NCI-H1930 (cell line): Measurements from ENCODE around the gene CYTH4.

Experiments
- DNase-seq, 2 experiments: peaks; one replicate each; lab custom pipeline; 2025; lab: John Stamatoyannopoulos, UW

CYTH4 gene

GRCh38 chr22:37291559-37292298 is 9.4 kb downstream of the CYTH4 start:
- DNase-seq: no peak

GRCh38 chr22:37292641-37293040 is 10.3 kb downstream of the CYTH4 start:
- no peak for DNase-seq

GRCh38 chr22:37293172-37293571 is 10.9 kb downstream of the CYTH4 start:
- no peak for DNase-seq

DNA sequence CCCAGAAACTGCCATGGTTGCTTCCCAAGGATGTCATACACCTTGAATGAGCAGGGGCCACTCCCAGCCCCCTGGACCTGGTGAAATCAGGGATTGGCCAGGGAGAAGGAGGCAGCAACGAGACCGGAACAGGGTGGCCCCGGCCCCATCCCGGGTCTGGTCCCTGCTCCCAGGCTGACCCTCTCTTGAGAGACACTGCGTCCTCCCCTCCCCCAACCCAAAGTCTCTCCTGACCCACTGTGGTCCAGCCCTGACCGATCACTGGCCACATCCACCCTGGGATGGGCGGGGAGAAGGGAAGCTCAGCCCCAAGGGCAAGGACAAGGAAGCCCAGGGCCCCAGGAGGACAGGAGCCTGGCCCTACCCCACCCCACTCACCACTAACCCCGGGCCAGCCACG is 12.4 kb downstream of the CYTH4 start:
- DNase-seq: no peak

DNA sequence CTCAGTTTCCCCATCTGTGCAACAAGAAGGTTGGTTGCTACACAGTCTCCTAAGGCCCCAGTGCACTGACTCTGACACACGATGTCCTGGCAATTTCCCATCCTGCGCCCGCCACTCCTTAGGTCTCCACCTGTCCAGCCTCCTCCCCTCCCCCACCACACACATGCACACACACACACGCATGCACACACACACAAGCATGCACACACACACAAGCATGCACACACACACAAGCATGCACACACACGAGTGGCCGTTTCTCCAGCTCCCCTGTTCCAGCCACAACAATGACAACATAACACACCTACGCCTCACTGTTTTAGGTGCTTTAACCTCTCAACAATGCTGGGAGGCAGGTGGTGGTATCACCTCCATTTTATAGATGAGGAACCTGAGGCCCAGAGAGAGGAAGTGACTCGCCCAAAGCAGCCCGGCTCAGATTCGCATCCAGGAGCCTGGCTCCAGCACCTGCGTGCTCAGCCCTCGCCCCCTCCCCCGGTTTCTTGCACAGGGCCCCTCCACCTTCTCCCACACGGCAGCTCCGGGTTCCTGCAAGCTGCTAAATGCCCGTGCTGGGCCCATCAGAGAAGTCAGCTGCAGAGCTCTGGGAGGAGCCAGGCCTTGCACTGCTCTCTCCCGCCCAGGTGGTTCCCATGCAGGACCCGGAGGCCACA is 13.0 kb downstream of the CYTH4 start:
- no peak for DNase-seq

GRCh38 chr22:37295946-37296345 is 13.6 kb downstream of the CYTH4 start:
- DNase-seq: no peak

- DNase-seq: no peak
These were observed 16.6 kb downstream of the CYTH4 start for GRCh38 chr22:37298748-37299495.

DNA sequence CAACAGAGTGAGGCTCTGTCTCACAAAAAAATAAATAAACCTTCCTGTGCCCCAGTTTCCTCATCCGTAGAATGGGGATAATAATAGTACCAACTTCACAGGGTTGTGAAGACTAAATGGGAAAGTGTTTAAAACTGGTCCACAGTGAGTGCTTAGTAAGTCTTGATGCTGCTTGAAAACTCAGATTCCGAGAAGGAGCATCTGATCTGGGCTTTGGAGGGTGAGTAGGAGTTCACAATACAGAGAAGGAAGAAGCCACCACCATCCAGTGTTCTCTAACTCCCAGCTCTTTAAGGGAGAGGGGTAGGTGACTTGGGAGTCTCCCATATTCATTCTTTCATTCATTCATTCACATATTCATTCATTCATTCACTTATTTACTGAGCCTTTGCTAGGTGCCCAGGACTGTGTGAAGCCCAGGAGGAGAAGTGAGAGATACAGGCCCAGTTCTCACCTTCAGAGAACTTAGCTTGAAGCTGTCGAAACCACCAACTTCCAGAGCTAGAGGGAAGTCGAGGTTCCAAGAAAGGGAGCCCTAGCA is 17.7 kb downstream of the CYTH4 start:
- DNase-seq: no peak

DNA sequence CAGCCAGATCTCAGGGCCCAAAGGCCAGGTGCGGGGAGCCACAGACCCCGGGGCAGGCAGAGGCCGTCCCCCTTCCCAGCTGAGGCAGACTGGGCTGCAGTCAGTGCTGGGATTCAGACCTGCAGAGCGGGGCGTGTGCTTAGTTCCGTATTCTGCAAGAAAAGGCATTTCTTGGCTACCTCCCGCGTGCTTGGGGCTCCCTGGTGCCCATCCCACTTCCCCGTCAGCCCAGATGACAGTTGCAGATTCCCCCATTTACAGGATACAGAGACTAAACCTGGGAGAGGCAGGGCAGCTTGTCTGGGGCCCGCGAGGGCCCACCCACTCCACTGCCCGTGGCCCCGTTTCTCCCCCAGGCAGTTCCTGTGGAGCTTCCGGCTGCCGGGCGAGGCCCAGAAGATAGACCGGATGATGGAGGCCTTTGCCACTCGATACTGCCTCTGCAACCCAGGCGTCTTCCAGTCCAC is 18.3 kb downstream of the CYTH4 start:
- no peak for DNase-seq

- DNase-seq: no peak
These were observed 19.0 kb downstream of the CYTH4 start for GRCh38 chr22:37301144-37301830.

DNA sequence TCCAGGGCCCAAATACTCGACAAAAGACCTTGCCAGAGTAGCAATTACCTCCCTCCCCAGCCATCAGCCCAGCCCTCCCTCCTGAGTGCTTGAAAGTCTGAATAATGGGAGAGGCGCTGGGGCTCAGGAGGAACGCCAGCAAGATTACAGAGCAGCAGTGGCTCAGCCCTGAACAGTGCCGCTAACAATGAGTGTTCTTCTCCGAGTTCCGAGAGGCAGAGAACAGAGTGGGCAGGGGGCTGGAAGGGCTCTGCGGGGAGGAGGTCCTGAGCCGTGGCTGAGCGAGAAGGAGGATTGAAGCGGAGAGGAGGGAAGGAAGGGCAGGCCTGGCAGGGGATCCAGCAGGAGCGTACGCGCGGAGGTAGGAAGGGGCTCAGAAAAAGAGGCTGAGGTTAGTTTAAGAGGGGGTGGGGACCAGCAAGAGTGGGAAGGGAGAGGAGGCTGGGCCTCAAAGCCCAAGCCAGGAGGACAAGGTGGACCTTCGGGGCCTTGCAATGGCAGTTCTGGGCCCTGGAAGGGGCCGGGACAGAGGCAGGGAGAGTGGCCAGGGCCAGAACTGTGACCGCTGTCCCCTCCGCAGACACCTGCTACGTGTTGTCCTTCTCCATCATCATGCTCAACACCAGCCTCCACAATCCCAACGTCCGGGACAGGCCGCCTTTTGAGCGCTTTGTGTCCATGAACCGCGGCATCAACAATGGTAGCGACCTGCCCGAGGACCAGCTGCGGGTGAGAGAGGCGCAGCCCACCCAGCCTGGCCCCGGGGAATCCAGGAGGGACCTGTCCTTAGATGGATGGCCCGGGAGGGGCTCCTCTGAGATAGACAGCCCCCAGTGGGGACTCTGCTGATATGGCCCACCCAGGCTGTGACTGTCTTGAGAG is 20.6 kb downstream of the CYTH4 start:
- no peak for DNase-seq

- DNase-seq: no peak
These were observed 21.5 kb downstream of the CYTH4 start for GRCh38 chr22:37303821-37304274.

- no peak for DNase-seq
These were observed 22.5 kb downstream of the CYTH4 start for GRCh38 chr22:37304595-37305343.

DNA sequence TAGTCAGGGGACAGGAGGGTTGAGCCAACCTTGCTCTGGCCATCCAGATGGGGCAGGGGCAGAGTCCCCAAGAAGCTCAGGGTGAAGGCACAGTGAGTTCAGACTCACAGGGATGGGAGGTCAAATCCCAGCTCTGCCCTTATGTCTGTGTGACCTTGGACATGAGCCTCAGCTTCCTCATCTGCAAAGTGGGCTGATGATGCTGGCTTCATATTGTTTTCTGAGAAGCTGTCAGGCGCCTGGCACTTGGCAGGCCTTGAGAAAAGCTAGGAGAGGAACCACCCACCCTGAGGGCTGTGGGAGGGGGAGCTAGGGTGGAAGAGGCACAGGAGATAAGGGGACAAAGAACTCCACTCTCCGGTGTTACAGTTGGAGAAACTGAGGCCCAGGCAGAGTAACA is 23.6 kb downstream of the CYTH4 start:
- DNase-seq: no peak

DNA sequence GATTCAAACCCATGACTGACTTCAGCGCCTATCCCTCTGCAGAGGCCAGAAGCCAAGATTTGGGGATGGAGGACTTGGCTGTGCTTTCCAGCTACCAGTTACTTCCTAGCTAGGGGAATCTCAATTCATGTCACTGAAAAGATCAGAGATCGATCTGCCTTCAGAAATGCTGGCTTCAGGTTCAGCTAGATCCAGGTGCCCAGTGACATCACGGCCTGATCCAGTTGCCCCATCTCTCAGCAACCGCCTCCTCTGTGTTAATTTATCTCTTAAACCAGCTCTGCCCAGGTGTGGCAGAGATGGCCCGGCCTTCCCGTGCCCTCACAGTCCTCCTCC is 24.2 kb downstream of the CYTH4 start:
- DNase-seq: no peak

GRCh38 chr22:37308385-37309200 is 26.3 kb downstream of the CYTH4 start:
- no peak for DNase-seq

DNA sequence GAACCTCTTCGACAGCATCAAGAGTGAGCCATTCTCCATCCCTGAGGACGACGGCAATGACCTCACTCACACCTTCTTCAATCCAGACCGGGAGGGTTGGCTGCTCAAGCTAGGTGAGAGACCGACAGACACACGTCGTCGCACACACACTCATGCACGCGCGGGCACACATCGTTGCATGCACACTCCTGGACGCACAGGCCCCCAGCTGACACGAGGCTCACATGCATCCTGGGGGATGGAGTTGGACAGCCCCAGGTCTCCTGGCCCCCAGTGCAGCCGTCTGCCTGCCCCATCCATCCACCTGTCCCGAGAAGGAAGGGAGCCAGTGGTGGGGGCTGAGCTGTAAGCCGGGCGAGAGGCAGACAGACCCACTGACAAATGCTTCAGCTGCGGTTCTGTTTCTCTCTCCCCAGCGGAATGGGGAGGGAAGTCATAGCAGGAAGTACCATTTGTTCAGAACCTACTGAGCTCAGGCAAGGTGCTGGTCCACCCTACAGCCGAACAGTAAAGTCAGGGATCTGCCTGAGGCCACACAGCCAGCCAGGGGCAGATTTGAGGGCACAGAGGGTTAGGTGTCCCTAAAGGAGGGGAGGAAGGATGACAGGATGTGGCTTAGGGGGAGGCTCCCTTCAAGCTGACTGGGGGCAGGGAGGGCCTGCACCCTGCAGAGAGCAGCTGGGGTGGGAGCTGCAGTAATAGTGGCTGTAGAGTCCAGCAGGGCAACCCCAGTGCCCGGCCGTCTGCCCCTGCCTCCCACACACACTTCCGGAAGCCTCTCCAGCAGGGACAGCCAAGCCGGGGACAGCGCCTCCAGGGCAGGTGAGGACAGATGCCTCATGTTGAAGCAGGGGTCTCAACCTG is 27.1 kb downstream of the CYTH4 start:
- DNase-seq: no peak

DNA sequence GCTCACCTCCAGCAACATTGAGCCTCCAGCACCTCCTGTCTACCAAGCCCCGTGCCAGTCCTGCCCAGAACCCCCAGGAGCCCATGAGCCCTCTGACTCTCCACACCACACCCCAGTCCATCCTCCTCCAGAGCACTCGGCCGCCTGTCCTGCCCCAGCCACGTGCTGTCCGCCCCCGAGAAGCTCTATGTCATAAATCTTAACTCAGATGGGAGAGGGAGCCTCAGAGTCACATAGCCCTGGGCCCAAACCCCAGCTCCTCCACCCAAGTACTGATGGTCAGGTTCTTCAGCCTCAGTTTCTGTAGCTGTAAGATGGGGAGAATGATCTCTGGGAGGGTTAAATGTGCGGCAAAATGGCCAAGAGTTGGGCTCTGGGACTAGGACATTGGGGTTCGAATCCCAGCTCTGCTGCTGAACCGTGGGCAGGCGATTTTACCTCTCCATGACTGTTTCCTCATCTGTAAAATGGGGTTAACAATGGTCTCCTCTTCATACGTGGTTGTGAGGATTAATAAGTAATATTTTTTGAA is 27.8 kb downstream of the CYTH4 start:
- DNase-seq: no peak
